Neural progenitor cell (in vitro differentiated cells): Measurements from ENCODE around the gene BIRC7.

Experiments used
- CTCF ChIP-seq: fragments of 200-600 bp; sonication (generic); IDR thresholded peaks from 2 replicates; pipeline ENCODE4 v1.5.1; 2017; ENCODE audit warnings: antibody characterized with exemption, mild to moderate bottlenecking
- EZH2 ChIP-seq: fragments of 200-600 bp; sonication (generic); IDR thresholded peaks from 2 replicates; pipeline ENCODE4 v1.6.1; 2017; ENCODE audit warnings: antibody characterized with exemption, mild to moderate bottlenecking, moderate library complexity

DNA sequence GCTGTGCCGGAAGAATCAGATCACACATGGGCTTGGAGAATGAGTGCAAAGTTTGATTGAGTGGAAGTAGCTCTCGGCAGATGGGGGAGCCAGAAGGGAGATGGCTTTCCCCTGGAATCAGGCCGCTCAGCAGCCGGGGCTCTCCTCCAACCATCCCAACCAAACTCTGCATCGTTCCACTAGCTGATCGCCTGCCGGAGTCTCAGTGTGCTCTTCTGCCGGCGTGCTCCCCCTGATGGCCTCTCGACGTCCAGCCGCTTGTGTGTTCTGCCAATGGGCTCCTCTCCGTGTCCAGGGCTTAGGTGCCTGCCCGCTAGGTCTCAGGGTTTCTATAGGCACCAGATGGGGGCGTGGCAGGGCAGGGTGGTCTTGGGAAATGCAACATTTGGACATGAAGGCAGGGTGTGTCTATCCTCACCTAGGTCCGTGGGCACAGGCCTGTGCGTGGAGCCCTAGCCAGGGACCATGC, 4.9 kb upstream of the BIRC7 start:
- TF ChIP-seq CTCF (peak; percentile 70), EZH2 (peak; percentile 31)
